ENCODE results near the gene ADO. TPM values are rescaled to one million over a fixed set of nuclear protein-coding genes. Genes with fewer than 3 reads are reported as not detected.

ADO gene
- polyA plus RNA-seq, 1 of the 3 experiments (the other 2 are of a cell fraction), result 6.9 TPM

DNA sequence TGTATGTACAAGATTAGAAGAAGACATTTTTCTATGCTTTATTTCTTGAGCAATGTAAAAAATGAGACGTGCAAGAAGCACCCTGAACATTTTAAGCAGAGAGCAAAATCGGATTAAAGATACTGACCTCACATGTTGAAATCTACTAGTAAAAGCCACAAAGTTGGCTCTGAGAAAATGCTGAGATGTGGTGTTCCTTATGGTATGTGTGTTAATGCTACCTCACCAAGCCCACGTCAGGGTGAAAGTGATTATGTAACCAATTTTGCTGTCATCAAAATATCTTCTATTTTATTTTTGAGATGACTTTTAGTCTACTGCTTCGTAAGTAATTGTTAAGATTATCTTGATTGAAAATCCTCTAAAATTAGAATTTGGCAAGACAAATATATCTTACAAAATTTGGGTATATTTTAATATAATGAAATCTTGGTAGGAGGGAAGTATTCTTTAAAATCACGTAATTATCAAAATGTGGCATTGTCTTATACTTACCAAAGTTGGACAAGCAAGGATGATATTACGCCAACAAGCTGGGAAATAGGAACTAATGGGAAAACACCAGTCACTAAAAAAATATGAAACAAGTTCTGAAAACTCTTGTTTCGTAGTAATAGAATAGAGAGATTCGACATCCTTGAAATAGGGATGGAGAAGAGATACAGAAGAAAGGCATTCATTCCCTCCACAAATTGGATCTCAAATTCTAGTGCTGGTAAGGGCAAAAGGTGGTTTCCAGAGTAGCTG, 5.8 kb downstream of the ADO start:
- peaks cover 18% of the 10 kb centered on the region in 2 experiments; a peak in 3 of 4 replicates for H3K4me1 ChIP-seq (ENCODE audit: control insufficient read depth in 1 of 2, insufficient read depth in 2 of 2, low read depth in 1 of 2, low read length in 1 of 2)
- peaks cover 41% of the 10 kb centered on the region for H3K79me2 ChIP-seq (ENCODE audit: insufficient read depth)
- H3K9ac ChIP-seq, result no peak overlapping the region
- H3K4me3 ChIP-seq (ENCODE audit: low read depth in 2 of 2, low read length in 1 of 2), result no peak overlapping the region
- no peak overlapping the region for H2AFZ ChIP-seq (ENCODE audit: low read depth)
- peaks cover 14% of the 10 kb centered on the region for H3K27me3 ChIP-seq (ENCODE audit: insufficient read depth)
- no peaks in the 10 kb centered on the region for H3K9me2 ChIP-seq
- ChIA-PET CTCF (interaction anchor here (1.1 kb wide), 1 partner anchor 8 kb away, joined by 7 read pairs; no protein-coding TSS in a partner anchor), POLR2A (no interaction called here)
- H3K27ac ChIP-seq (ENCODE audit: low read depth in 2 of 2, low read length in 1 of 2), result no peak overlapping the region
- H3K36me3 ChIP-seq (replicated peaks in 1 of 2; ENCODE audit: control insufficient read depth in 1 of 2, insufficient read depth in 2 of 2, low read length in 1 of 2), result peaks cover 19 to 27% of the 10 kb centered on the region in 2 experiments
- peaks cover 31% of the 10 kb centered on the region for H4K20me1 ChIP-seq (ENCODE audit: insufficient read depth)
- peaks cover 8% of the 10 kb centered on the region for H3F3A ChIP-seq (replicated peaks; ENCODE audit: insufficient read depth)
- TF ChIP-seq, protein P1, sequence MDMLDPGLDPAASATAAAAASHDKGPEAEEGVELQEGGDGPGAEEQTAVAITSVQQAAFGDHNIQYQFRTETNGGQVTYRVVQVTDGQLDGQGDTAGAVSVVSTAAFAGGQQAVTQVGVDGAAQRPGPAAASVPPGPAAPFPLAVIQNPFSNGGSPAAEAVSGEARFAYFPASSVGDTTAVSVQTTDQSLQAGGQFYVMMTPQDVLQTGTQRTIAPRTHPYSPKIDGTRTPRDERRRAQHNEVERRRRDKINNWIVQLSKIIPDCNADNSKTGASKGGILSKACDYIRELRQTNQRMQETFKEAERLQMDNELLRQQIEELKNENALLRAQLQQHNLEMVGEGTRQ (IDR thresholded peaks at IDR 0.05; ENCODE audit: borderline replicate concordance, low read depth, low read length), result no peak
- TF ChIP-seq TEAD4 (IDR thresholded peaks at IDR 0.05; ENCODE audit: borderline replicate concordance, insufficient read depth) (no peak), RFX5 (IDR thresholded peaks at IDR 0.05; ENCODE audit: low read length) (no peak), ELF1 (IDR thresholded peaks at IDR 0.05) (no peak), GATA2 (CRISPR knock-in tag; IDR thresholded peaks at IDR 0.05) (no peak), SIN3A (IDR thresholded peaks at IDR 0.05; ENCODE audit: borderline replicate concordance, low read depth, low read length) (no peak), CHD2 (IDR thresholded peaks at IDR 0.05; ENCODE audit: low read length, partially characterized antibody) (no peak), TAF1 (IDR thresholded peaks at IDR 0.05; ENCODE audit: borderline replicate concordance, low read depth, low read length) (no peak), YY1 (IDR thresholded peaks at IDR 0.05; ENCODE audit: low read depth) (no peak)
- no peak overlapping the region for H3K4me2 ChIP-seq
- no peaks in the 10 kb centered on the region for H3K9me3 ChIP-seq
- WGBS (ENCODE audit: low lambda C conversion rate), result 98% methylated on average over 8 of the region's 8 CpGs
- no peak for DNase-seq

DNA sequence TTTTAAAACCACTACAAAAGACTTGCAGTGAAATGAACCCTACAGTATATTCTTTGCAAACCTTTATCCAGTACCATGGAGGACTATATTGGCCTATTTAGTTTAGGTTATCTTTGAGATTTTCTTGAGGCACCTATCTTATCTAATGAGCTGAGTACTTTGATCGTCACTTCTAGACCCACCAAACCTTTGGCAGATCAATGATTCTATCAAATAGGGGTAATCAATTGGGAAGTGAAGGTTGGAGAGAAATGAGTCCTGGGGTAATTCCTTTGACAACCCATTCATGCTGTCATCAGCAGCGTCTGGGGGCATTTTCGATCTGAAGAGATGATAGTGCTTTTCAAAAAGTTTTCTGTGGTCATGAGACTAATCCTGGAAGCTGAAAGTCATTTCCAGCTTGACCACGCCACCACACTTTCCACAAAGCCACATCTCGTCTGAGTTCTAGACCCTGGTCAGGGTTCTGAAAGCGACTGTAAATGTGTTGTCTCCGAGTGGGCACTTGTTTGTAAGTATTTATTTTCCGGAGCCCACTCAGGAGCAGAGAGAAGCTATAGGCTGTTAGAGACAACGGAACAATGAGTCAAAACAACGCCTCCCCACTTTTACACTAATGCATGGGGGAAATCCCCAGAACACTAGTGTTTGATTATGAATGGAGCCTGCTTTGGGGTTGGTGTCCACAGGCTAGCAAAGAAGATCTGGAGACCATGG, 6.8 kb downstream of the ADO start:
- H3K4me2 ChIP-seq, result no peak overlapping the region
- 88% methylated on average over 10 of the region's 10 CpGs for whole genome bisulfite sequencing (ENCODE audit: low lambda C conversion rate)
- peaks cover 19 to 27% of the 10 kb centered on the region in 2 experiments for H3K36me3 ChIP-seq (replicated peaks in 1 of 2; ENCODE audit: control insufficient read depth in 1 of 2, insufficient read depth in 2 of 2, low read length in 1 of 2)
- H2AFZ ChIP-seq (ENCODE audit: low read depth), result no peak overlapping the region
- no peak overlapping the region for H3K4me3 ChIP-seq (ENCODE audit: low read depth in 2 of 2, low read length in 1 of 2)
- H3K9ac ChIP-seq, result no peak overlapping the region
- H3K4me1 ChIP-seq (ENCODE audit: control insufficient read depth in 1 of 2, insufficient read depth in 2 of 2, low read depth in 1 of 2, low read length in 1 of 2), result peaks cover 18 to 27% of the 10 kb centered on the region in 2 experiments; a peak in 3 of 4 replicates
- DNase-seq, result no peak
- no peak for TF ChIP-seq EZH2phosphoT487 (IDR thresholded peaks at IDR 0.05; ENCODE audit: borderline replicate concordance, low read depth)
- no peak for TF ChIP-seq FOXM1 (IDR thresholded peaks at IDR 0.05; ENCODE audit: low read depth)
- TF ChIP-seq EP300 (IDR thresholded peaks at IDR 0.05; ENCODE audit: borderline replicate concordance in 1 of 2, low read depth in 1 of 2, low read length in 1 of 2), result no peak
- TF ChIP-seq FOXJ3 (CRISPR knock-in tag; IDR thresholded peaks at IDR 0.05), result no peak
- TF ChIP-seq CHD2 (IDR thresholded peaks at IDR 0.05; ENCODE audit: low read length, partially characterized antibody), result no peak
- no peak for TF ChIP-seq NRF1 (IDR thresholded peaks at IDR 0.05; ENCODE audit: low read depth, low read length)
- TF ChIP-seq GATA2 (CRISPR knock-in tag; IDR thresholded peaks at IDR 0.05), result no peak
- TF ChIP-seq, protein P2, sequence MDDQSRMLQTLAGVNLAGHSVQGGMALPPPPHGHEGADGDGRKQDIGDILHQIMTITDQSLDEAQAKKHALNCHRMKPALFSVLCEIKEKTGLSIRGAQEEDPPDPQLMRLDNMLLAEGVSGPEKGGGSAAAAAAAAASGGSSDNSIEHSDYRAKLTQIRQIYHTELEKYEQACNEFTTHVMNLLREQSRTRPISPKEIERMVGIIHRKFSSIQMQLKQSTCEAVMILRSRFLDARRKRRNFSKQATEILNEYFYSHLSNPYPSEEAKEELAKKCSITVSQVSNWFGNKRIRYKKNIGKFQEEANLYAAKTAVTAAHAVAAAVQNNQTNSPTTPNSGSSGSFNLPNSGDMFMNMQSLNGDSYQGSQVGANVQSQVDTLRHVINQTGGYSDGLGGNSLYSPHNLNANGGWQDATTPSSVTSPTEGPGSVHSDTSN (IDR thresholded peaks at IDR 0.05), result no peak
- TF ChIP-seq ELF1 (IDR thresholded peaks at IDR 0.05), result no peak
- TF ChIP-seq, protein P3, sequence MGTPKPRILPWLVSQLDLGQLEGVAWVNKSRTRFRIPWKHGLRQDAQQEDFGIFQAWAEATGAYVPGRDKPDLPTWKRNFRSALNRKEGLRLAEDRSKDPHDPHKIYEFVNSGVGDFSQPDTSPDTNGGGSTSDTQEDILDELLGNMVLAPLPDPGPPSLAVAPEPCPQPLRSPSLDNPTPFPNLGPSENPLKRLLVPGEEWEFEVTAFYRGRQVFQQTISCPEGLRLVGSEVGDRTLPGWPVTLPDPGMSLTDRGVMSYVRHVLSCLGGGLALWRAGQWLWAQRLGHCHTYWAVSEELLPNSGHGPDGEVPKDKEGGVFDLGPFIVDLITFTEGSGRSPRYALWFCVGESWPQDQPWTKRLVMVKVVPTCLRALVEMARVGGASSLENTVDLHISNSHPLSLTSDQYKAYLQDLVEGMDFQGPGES (IDR thresholded peaks at IDR 0.05; ENCODE audit: low read depth, low read length), result no peak
- TF ChIP-seq, protein P4, sequence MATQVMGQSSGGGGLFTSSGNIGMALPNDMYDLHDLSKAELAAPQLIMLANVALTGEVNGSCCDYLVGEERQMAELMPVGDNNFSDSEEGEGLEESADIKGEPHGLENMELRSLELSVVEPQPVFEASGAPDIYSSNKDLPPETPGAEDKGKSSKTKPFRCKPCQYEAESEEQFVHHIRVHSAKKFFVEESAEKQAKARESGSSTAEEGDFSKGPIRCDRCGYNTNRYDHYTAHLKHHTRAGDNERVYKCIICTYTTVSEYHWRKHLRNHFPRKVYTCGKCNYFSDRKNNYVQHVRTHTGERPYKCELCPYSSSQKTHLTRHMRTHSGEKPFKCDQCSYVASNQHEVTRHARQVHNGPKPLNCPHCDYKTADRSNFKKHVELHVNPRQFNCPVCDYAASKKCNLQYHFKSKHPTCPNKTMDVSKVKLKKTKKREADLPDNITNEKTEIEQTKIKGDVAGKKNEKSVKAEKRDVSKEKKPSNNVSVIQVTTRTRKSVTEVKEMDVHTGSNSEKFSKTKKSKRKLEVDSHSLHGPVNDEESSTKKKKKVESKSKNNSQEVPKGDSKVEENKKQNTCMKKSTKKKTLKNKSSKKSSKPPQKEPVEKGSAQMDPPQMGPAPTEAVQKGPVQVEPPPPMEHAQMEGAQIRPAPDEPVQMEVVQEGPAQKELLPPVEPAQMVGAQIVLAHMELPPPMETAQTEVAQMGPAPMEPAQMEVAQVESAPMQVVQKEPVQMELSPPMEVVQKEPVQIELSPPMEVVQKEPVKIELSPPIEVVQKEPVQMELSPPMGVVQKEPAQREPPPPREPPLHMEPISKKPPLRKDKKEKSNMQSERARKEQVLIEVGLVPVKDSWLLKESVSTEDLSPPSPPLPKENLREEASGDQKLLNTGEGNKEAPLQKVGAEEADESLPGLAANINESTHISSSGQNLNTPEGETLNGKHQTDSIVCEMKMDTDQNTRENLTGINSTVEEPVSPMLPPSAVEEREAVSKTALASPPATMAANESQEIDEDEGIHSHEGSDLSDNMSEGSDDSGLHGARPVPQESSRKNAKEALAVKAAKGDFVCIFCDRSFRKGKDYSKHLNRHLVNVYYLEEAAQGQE (IDR thresholded peaks at IDR 0.05; ENCODE audit: low read depth, low read length), result no peak
- TF ChIP-seq, protein P5, sequence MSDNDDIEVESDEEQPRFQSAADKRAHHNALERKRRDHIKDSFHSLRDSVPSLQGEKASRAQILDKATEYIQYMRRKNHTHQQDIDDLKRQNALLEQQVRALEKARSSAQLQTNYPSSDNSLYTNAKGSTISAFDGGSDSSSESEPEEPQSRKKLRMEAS (IDR thresholded peaks at IDR 0.05; ENCODE audit: low read depth), result no peak
- peaks cover 20% of the 10 kb centered on the region for H3K27me3 ChIP-seq (ENCODE audit: insufficient read depth)
- POLR2A ChIA-PET, result no interaction called here
- CTCF ChIA-PET, result no interaction called here
- H3K9me2 ChIP-seq, result no peaks in the 10 kb centered on the region
- H4K20me1 ChIP-seq (ENCODE audit: insufficient read depth), result peaks cover 27% of the 10 kb centered on the region
- no peak overlapping the region for H3K27ac ChIP-seq (ENCODE audit: low read depth in 2 of 2, low read length in 1 of 2)
- no peaks in the 10 kb centered on the region for H3K9me3 ChIP-seq
- peaks cover 8% of the 10 kb centered on the region for H3F3A ChIP-seq (replicated peaks; ENCODE audit: insufficient read depth)
- H3K79me2 ChIP-seq (ENCODE audit: insufficient read depth), result peaks cover 31% of the 10 kb centered on the region

Measured in SK-N-SH (cell line).